ENCODE results near the gene RAB6B.

RAB6B gene

GRCh38 chr3:133855002-133855370, 40.7 kb downstream of the RAB6B start:
- no peak for TF ChIP-seq CTCF (conservative IDR thresholded peaks at IDR 0.05; ENCODE audit: low read depth, low read length)
- DNase-seq (ENCODE audit: low read depth): no peak

GRCh38 chr3:133854264-133855001, 41.2 kb downstream of the RAB6B start:
- no peak for DNase-seq (ENCODE audit: low read depth)
- TF ChIP-seq CTCF (conservative IDR thresholded peaks at IDR 0.05; ENCODE audit: low read depth, low read length): no peak
- H3K4me3 ChIP-seq (ENCODE audit: low read depth, low read length): no peak overlapping the region

More at GRCh38 chr3:133855002-133855370, 40.7 kb downstream of the RAB6B start:
- H3K4me3 ChIP-seq (ENCODE audit: low read depth, low read length): no peak overlapping the region

GRCh38 chr3:133853925-133854227, 41.8 kb downstream of the RAB6B start:
- no peak overlapping the region for H3K4me3 ChIP-seq (ENCODE audit: low read depth, low read length)
- no peak for DNase-seq (ENCODE audit: low read depth)
- no peak for TF ChIP-seq CTCF (conservative IDR thresholded peaks at IDR 0.05; ENCODE audit: low read depth, low read length)

DNA sequence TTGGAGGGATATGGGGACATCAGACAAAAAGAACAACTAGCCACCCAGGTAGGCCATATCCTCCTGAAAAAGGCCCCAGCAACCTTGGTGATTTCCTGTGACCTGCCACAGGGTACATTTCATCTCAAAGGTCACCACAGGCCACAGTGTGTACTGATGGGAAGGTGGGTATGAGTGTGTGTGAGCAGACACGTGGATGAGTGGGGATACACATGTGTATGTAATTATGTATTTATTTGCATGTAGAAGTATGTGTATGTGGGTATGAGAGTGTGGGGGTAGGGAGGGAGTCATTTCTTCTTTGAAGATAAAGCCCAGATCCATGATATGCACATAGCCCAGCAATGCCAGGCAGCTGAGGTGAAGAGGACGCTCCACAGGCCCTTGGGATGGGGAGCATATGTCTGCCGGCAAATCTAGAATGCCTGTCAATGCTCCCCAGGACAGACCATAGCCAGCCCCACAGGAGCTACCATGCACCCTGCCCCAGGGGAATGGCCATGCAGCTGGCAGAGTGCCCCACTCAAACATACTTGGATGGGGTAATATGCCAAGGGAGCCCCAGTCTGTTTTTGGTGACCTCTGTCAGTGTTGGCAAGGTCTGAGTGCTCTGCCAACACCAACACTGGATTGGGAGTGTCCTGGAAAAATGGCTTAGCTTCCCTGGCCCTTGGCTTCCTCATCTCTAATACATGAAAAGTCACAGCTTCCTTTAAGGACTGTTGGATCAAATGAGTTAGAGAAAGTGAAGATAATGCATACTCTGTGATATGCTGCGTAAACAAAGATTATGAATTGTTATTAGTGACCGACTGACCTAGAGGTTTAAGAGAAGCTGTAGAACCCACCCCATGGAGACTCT, 42.4 kb downstream of the RAB6B start:
- no peak for TF ChIP-seq CTCF (conservative IDR thresholded peaks at IDR 0.05; ENCODE audit: low read depth, low read length)
- H3K4me3 ChIP-seq (ENCODE audit: low read depth, low read length): no peak overlapping the region
- no peak for DNase-seq (ENCODE audit: low read depth)

DNA sequence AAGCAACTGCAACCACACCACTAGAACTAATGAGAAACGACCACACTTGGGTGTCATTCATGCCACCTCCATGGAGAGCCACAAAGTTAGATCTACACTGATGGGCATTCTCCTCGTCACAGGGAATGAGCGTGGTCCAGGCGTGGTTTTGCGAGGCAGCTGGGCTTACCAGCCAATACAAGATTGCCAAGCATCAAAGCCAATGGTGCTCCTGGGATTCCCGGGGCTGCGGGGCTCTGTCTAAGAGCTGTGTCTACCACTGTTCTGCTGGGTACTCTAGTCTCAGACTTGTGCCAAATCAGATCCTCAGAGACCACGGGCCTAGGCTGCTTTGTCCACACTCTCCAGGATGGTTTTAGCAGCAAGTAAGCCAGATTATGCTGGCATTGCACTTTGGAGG, 43.8 kb downstream of the RAB6B start:
- TF ChIP-seq CTCF (conservative IDR thresholded peaks at IDR 0.05; ENCODE audit: low read depth, low read length): no peak
- no peak overlapping the region for H3K4me3 ChIP-seq (ENCODE audit: low read depth, low read length)
- DNase-seq (ENCODE audit: low read depth): no peak

DNA sequence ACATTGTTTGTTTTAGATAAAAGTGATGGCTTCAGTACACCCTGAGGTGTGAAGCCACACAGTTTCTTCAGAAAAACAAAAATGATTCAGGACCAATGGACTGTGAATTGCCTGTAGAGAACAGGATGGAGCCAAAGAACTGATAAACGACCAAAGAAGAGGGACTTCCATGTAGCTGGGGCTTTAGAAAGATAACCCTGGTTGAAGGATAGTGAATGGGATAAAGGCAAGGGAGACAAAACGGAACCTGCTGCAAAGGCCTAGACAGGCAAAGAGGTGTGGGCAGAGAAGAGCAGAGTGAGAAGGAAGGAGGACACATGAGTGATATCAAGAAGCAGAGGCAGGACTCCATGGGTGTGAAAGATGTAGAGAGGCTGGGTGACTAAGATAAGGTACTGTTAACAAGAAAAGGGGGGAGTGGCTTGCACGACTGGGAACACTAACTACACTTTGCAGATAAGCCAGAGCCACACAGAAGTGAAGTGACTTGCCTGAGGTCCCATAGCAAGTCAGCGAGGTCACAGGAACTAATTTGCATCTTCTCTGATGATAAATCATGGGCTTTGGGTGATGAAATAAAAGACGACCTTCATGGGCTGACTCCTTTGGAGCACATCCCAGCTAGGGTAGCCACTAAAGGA, 44.3 kb downstream of the RAB6B start:
- no peak for DNase-seq (ENCODE audit: low read depth)
- no peak overlapping the region for H3K4me3 ChIP-seq (ENCODE audit: low read depth, low read length)
- no peak for TF ChIP-seq CTCF (conservative IDR thresholded peaks at IDR 0.05; ENCODE audit: low read depth, low read length)
